ENCODE results near the gene POLG2. TPM values are rescaled to one million over a fixed set of nuclear protein-coding genes. Genes with fewer than 3 reads are reported as not detected.

Gene POLG2
- total RNA-seq, 1 donor from 2014 or later = 12.0 TPM

- Histone ChIP-seq H3K4me1 (peaks cover 61% of the 10 kb centered on the region), H3K27me3 (ENCODE audit: low read depth) (no peaks in the 10 kb centered on the region), H3K4me3 (peak overlapping the region; percentile 80), H3K9me3 (no peaks in the 10 kb centered on the region), H3K36me3 (peaks cover 65% of the 10 kb centered on the region), H3K27ac (peak overlapping the region; percentile 100)
- intact Hi-C loops (cut with DNase I) = no loop called here
- ATAC-seq (peak; percentile 80 to 83), DNase-seq (peak; percentile 93)
- TF ChIP-seq, protein P1, sequence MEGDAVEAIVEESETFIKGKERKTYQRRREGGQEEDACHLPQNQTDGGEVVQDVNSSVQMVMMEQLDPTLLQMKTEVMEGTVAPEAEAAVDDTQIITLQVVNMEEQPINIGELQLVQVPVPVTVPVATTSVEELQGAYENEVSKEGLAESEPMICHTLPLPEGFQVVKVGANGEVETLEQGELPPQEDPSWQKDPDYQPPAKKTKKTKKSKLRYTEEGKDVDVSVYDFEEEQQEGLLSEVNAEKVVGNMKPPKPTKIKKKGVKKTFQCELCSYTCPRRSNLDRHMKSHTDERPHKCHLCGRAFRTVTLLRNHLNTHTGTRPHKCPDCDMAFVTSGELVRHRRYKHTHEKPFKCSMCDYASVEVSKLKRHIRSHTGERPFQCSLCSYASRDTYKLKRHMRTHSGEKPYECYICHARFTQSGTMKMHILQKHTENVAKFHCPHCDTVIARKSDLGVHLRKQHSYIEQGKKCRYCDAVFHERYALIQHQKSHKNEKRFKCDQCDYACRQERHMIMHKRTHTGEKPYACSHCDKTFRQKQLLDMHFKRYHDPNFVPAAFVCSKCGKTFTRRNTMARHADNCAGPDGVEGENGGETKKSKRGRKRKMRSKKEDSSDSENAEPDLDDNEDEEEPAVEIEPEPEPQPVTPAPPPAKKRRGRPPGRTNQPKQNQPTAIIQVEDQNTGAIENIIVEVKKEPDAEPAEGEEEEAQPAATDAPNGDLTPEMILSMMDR (IDR thresholded peaks at IDR 0.05) = no peak
These were observed 8.7 kb upstream of the POLG2 start for GRCh38 chr17:64505340-64506200.

- peaks cover 68% of the 10 kb centered on the region for H3K4me1 ChIP-seq
- no peaks in the 10 kb centered on the region for H3K27me3 ChIP-seq (ENCODE audit: low read depth)
- ATAC-seq (no peak), DNase-seq (no peak)
- H3K27ac ChIP-seq = peak overlapping the region; percentile 100
- intact Hi-C loops (cut with DNase I) = no loop called here
- H3K36me3 ChIP-seq = peaks cover 65% of the 10 kb centered on the region
- TF ChIP-seq, protein P1 (IDR thresholded peaks at IDR 0.05) = no peak
- H3K9me3 ChIP-seq = no peaks in the 10 kb centered on the region
- peak overlapping the region; percentile 80 for H3K4me3 ChIP-seq
These were observed 8.0 kb upstream of the POLG2 start for GRCh38 chr17:64504769-64505339.

DNA sequence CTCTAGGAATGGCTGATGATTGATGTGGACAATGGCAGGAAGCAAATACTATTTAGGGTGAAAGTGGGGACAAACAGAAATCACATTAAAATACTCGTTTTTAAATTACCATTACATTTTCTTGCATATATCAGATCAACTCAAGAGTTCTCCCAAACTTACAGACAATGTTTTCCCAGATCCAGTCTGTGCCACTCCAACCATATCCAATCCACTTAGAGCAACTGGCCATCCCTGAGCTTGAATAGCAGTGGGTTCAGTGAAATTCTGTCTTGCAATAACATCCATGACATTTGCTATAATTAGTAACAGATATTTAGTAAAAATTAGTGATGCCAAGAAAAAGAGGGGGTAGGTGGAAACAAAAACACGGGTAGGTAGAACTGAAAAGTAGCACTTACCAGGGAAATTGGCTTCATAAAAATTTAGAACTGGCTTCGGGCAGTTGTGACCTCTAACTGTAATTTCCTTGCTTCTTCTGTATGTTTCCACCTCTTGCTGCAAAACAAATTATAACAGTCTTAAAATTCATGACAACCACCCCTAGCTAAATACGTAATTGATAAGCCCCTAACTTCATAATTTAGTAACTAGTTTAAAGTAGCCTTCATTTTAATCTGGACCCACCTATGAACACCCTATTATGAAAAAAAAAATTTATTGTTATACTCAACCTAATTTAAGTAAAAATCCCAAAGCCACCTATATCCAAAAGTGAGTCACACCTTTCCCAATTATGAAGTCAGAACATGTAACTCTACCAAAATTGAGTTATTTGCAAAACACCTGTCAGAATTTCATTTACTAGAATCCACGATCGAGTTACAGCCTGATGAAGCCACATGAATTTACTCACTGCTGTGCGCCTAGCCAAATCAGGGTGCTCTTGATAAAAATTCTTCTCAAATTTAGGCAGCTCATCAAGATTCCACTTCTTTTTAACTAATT, 7.2 kb upstream of the POLG2 start:
- intact Hi-C loops (cut with DNase I) = no loop called here
- DNase-seq (no peak), ATAC-seq (no peak)
- H3K9me3 ChIP-seq = no peaks in the 10 kb centered on the region
- H3K27ac ChIP-seq = peak overlapping the region; percentile 100
- TF ChIP-seq, protein P1 (IDR thresholded peaks at IDR 0.05) = no peak
- peaks cover 65% of the 10 kb centered on the region for H3K36me3 ChIP-seq
- peak overlapping the region; percentile 80 for H3K4me3 ChIP-seq
- H3K4me1 ChIP-seq = peaks cover 68% of the 10 kb centered on the region
- no peaks in the 10 kb centered on the region for H3K27me3 ChIP-seq (ENCODE audit: low read depth)

DNA sequence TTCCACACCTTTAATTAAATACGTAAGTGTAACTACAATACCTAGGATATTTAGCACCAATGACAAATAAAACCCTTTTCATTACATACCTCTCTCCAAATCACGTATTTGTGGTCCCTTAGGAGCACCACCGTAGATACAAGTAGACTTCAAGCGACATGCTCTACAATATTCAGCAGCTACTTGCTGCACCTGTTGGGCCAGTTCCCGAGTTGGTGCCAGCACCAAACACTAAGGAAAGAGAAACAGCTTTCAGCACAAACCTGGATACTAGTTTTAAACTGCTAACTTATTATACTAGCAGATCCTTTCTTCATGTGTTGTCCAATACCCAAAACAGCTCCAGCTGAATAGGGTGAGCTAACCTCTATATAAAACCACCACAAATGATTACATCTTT, 6.5 kb upstream of the POLG2 start:
- Histone ChIP-seq H3K4me1 (peaks cover 68% of the 10 kb centered on the region), H3K4me3 (peak overlapping the region; percentile 80), H3K9me3 (no peaks in the 10 kb centered on the region), H3K36me3 (peaks cover 68% of the 10 kb centered on the region), H3K27ac (peak overlapping the region; percentile 0), H3K27me3 (ENCODE audit: low read depth) (no peaks in the 10 kb centered on the region)
- DNase-seq = no peak
- TF ChIP-seq, protein P1 (IDR thresholded peaks at IDR 0.05) = no peak
- intact Hi-C loops (cut with DNase I) = no loop called here
- no peak for ATAC-seq

- TF ChIP-seq, protein P1 (IDR thresholded peaks at IDR 0.05) = no peak
- no peak for ATAC-seq
- Histone ChIP-seq H3K9me3 (no peaks in the 10 kb centered on the region), H3K4me3 (peak overlapping the region; percentile 80), H3K36me3 (peaks cover 73% of the 10 kb centered on the region), H3K27me3 (ENCODE audit: low read depth) (no peaks in the 10 kb centered on the region), H3K27ac (no peak overlapping the region), H3K4me1 (peaks cover 68% of the 10 kb centered on the region)
- DNase-seq = no peak
- intact Hi-C loops (cut with DNase I) = no loop called here
These were observed 6.0 kb upstream of the POLG2 start for GRCh38 chr17:64502809-64503208.
